CD8-positive, alpha-beta memory T cell (primary cell): ENCODE measurements around the gene TFDP1. TPM values are rescaled to one million over a fixed set of nuclear protein-coding genes. Genes with fewer than 3 reads are reported as not detected.

Experiments used
- CTCF ChIA-PET: fragments of 350-600 bp; sonication (Branson Sonifier 250); formaldehyde crosslinking; loops from one replicate; lab custom pipeline; 2021; ENCODE audit warnings: antibody characterized with exemption; lab: Charles Lee
- POLR2A ChIA-PET: fragments of 350-600 bp; sonication (Branson Sonifier 250); formaldehyde crosslinking; loops from one replicate; lab custom pipeline; 2021; ENCODE audit warnings: antibody characterized with exemption; lab: Charles Lee
- DNase-seq, 5 donors: peaks; one replicate each; pipeline versions ENCODE4 v3.0.0 to v3.0.0-alpha.2; 2020 to 2022; ENCODE audit warnings: mixed read lengths in 1 of 5
- H3K27ac ChIP-seq: one replicate; pipeline ENCODE4 v1.7.0; 2013; ENCODE audit warnings: low read depth, mild to moderate bottlenecking, low read length, moderate library complexity
- H3K27me3 ChIP-seq: 2 replicates; pipeline ENCODE4 v1.7.0; 2013; ENCODE audit warnings: low read length, mild to moderate bottlenecking; ENCODE audit not compliant: insufficient read depth, poor library complexity, severe bottlenecking
- H3K36me3 ChIP-seq: 2 replicates; pipeline ENCODE4 v1.7.0; 2013; ENCODE audit warnings: mild to moderate bottlenecking, low read length, moderate library complexity; ENCODE audit not compliant: insufficient read depth
- H3K4me1 ChIP-seq: 2 replicates; pipeline ENCODE4 v1.7.0; 2013; ENCODE audit warnings: mild to moderate bottlenecking, low read length, moderate library complexity; ENCODE audit not compliant: insufficient read depth
- H3K4me3 ChIP-seq: 2 replicates; pipeline ENCODE4 v1.7.0; 2013; ENCODE audit warnings: mild to moderate bottlenecking, low read length
- H3K9me3 ChIP-seq: 2 replicates; pipeline ENCODE4 v1.7.0; 2013; ENCODE audit warnings: mild to moderate bottlenecking, low read length
- H3K27ac Mint-ChIP-seq, 8 donors: one replicate each; pipeline ENCODE4 v1.8.0; 2020 to 2021; ENCODE audit warnings: mixed read lengths in 8 of 8, mild to moderate bottlenecking in 6 of 8, inconsistent platforms in 3 of 8, moderate library complexity in 3 of 8
- H3K27me3 Mint-ChIP-seq, 2 donors: one replicate each; pipeline ENCODE4 v1.8.0; 2020 to 2021; ENCODE audit warnings: mixed read lengths in 2 of 2, mild to moderate bottlenecking in 1 of 2, moderate library complexity in 1 of 2
- H3K36me3 Mint-ChIP-seq, 3 donors: one replicate each; pipeline ENCODE4 v1.8.0; 2020 to 2021; ENCODE audit warnings: mixed read lengths in 3 of 3, inconsistent platforms in 1 of 3, mild to moderate bottlenecking in 1 of 3
- H3K4me1 Mint-ChIP-seq, 3 donors: one replicate each; pipeline ENCODE4 v1.8.0; 2020 to 2021; ENCODE audit warnings: mixed read lengths in 3 of 3, inconsistent platforms in 1 of 3, mild to moderate bottlenecking in 1 of 3
- H3K4me3 Mint-ChIP-seq, 7 donors: one replicate each; pipeline ENCODE4 v1.8.0; 2020 to 2021; ENCODE audit warnings: mixed read lengths in 7 of 7, mild to moderate bottlenecking in 6 of 7, moderate library complexity in 4 of 7, inconsistent platforms in 2 of 7
- H3K9me3 Mint-ChIP-seq, 5 donors: one replicate each; pipeline ENCODE4 v1.8.0; 2020 to 2022; ENCODE audit warnings: mixed read lengths in 5 of 5, mild to moderate bottlenecking in 3 of 5, moderate library complexity in 2 of 5, inconsistent platforms in 1 of 5
- polyA plus RNA-seq: library from polyadenylated mRNA; unstranded; fragments of 300-500 nt; fragmentation: Illumina TruSeq; gene quantifications from one replicate; pipeline ENCODE4 v1.2.3, GENCODE V29; 2021
- total RNA-seq, 2 experiments: library from RNA; stranded (reverse); gene quantifications; one replicate each; pipeline ENCODE4 v1.2.3, GENCODE V29; 2021

TFDP1 gene
- total and polyA plus RNA-seq, 3 experiments from 2014 or later = 59.6 to 184 (median 176) TPM

DNA sequence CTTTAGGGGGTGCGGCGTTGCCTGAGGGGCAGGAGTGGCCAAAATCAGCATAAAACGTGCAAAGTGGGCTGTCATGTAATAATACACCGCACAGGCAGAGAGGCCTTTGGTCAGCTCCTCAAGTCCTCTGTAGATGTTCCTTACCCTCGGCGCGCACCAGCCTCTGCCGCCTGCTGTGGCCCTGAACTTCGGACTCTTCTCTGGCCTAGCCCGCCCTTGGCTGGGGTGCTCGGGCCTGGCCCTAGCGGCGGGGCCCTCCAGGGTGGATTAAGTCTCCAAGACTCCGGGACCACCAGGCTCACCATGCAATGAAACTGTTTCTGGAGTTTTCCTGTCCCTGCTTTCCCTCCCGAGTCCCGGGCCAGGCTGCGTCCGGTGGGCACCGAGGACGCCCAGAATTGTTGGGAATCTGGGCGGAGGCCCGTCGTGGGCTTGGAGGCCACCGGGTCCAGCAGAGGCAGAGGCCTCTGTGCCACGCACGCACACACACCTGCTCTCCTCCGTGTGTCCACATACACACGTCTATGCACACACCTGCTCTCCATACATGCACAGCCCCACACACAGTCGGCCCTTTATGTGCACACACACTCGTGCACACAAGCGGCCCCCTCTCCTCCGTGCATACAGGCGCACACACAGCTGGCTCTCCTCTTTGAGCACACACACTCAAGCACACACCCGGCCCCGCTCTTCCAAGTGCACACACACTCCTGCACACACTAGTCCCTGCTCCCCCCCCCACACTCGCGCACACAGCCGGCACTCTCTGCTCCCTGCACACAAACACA lies 1.5 kb upstream of the TFDP1 start:
- H3K9me3 Mint-ChIP-seq = peaks cover 0 to 3% (median 2%) of the 10 kb centered on the region in 5 donors
- peak overlapping the region in 1 of 8 donors; percentile 52 for H3K27ac Mint-ChIP-seq
- H3K36me3 Mint-ChIP-seq = peaks cover 0 to 6% (median 2%) of the 10 kb centered on the region in 3 donors
- H3K27ac ChIP-seq = no peak overlapping the region
- peak overlapping the region; percentile 54 to 89 (median 80) for H3K4me3 Mint-ChIP-seq
- peak in 1 of 5 donors; percentile 40 for DNase-seq
- H3K27me3 Mint-ChIP-seq = peaks cover 0 to 9% of the 10 kb centered on the region in 2 donors
- peaks cover 24 to 31% (median 26%) of the 10 kb centered on the region in 3 donors for H3K4me1 Mint-ChIP-seq
- CTCF ChIA-PET = no interaction called here
- no peaks in the 10 kb centered on the region for H3K9me3 ChIP-seq
- H3K4me3 ChIP-seq = no peak overlapping the region
- H3K36me3 ChIP-seq = no peaks in the 10 kb centered on the region
- no peaks in the 10 kb centered on the region for H3K27me3 ChIP-seq
- H3K4me1 ChIP-seq = peaks cover 24% of the 10 kb centered on the region
- POLR2A ChIA-PET = no interaction called here

DNA sequence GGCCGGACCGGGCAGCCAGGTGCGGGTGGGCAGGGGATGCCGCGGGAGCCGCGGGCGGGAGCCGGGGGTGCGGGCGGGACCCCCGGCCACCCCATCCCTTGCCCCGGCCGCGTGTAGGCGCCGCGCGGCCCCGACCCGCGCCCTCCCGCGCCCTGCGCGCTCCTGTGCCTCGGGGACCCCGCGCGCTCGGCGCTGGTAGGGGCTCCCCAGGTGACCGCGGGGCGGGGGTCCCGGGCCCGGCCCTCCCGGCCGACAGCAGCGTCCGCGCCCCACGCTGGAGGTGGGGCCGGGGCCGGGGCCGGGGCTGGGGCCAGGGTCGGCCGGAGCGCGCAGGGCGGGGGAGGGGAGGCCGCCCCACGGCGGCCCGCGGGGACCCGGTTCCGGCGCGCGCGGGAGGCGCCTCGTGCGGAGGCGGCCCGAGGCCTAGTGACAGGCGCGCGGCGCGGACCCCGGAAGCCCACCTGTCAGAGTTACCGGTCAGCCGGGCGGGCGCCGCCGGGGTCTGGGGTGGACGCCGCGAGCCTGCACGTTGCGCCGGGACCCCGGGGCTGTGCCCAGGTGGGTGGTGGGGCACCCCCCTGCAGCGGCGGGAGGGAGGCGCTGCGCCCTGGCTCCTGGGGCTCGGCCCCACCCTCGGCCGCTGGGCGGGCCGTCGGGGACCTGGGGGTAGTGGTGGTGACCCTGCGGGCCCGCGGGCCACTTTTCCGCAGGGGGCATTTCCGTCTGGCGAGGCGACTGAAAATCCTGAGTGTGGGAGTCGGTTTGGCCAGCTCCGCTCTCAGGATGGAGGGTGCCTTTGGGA lies 518 bp downstream of the TFDP1 start:
- Mint-ChIP-seq H3K27me3 (peaks cover 0 to 6% of the 10 kb centered on the region in 2 donors), H3K9me3 (no peaks in the 10 kb centered on the region), H3K27ac (peak overlapping the region in 4 of 8 donors; percentile 70 to 85 (median 78)), H3K36me3 (peaks cover 0 to 13% (median 8%) of the 10 kb centered on the region in 3 donors), H3K4me1 (peaks cover 33 to 41% (median 37%) of the 10 kb centered on the region in 3 donors), H3K4me3 (peak overlapping the region; percentile 79 to 94 (median 90))
- H3K36me3 ChIP-seq = no peaks in the 10 kb centered on the region
- peak overlapping the region; percentile 1 for H3K4me3 ChIP-seq
- no peaks in the 10 kb centered on the region for H3K27me3 ChIP-seq
- H3K27ac ChIP-seq = no peak overlapping the region
- no peaks in the 10 kb centered on the region for H3K9me3 ChIP-seq
- CTCF ChIA-PET = interaction anchor here (0.7 kb wide), 1 partner anchor 77 kb away, joined by 4 read pairs; no protein-coding TSS in a partner anchor
- POLR2A ChIA-PET = no interaction called here
- peaks cover 32% of the 10 kb centered on the region for H3K4me1 ChIP-seq
- DNase-seq = peak in 2 of 5 donors; percentile 11 to 41

- H3K9me3 ChIP-seq = no peaks in the 10 kb centered on the region
- peaks cover 0 to 6% of the 10 kb centered on the region in 2 donors for H3K27me3 Mint-ChIP-seq
- DNase-seq = peak in 1 of 5 donors; percentile 30
- peaks cover 0 to 15% (median 8%) of the 10 kb centered on the region in 3 donors for H3K36me3 Mint-ChIP-seq
- H3K4me1 Mint-ChIP-seq = peaks cover 33 to 41% (median 37%) of the 10 kb centered on the region in 3 donors
- H3K4me3 ChIP-seq = peak overlapping the region; percentile 1
- no peaks in the 10 kb centered on the region for H3K36me3 ChIP-seq
- no peaks in the 10 kb centered on the region for H3K9me3 Mint-ChIP-seq
- H3K27ac Mint-ChIP-seq = peak overlapping the region in 4 of 8 donors; percentile 70 to 85 (median 78)
- CTCF ChIA-PET = interaction anchor here (0.7 kb wide), 1 partner anchor 78 kb away, joined by 4 read pairs; no protein-coding TSS in a partner anchor
- no peaks in the 10 kb centered on the region for H3K27me3 ChIP-seq
- H3K4me3 Mint-ChIP-seq = peak overlapping the region; percentile 79 to 94 (median 90)
- H3K27ac ChIP-seq = no peak overlapping the region
- POLR2A ChIA-PET = no interaction called here
- peaks cover 32% of the 10 kb centered on the region for H3K4me1 ChIP-seq
These were observed 1.3 kb downstream of the TFDP1 start for GRCh38 chr13:113585896-113586295.

GRCh38 chr13:113586661-113587479 lies 2.3 kb downstream of the TFDP1 start:
- Mint-ChIP-seq H3K27me3 (peaks cover 0 to 6% of the 10 kb centered on the region in 2 donors), H3K9me3 (no peaks in the 10 kb centered on the region), H3K4me3 (peak overlapping the region; percentile 63 to 94 (median 90)), H3K27ac (peak overlapping the region in 5 of 8 donors; percentile 39 to 55 (median 48)), H3K36me3 (peaks cover 0 to 21% (median 10%) of the 10 kb centered on the region in 3 donors), H3K4me1 (peaks cover 37 to 46% (median 43%) of the 10 kb centered on the region in 3 donors)
- H3K9me3 ChIP-seq = no peaks in the 10 kb centered on the region
- ChIA-PET CTCF (no interaction called here), POLR2A (no interaction called here)
- H3K36me3 ChIP-seq = no peaks in the 10 kb centered on the region
- peaks cover 32% of the 10 kb centered on the region for H3K4me1 ChIP-seq
- DNase-seq = peak in 2 of 5 donors; percentile 14 to 42
- H3K27ac ChIP-seq = no peak overlapping the region
- H3K27me3 ChIP-seq = no peaks in the 10 kb centered on the region
- peak overlapping the region; percentile 22 for H3K4me3 ChIP-seq

- Histone ChIP-seq H3K27ac (no peak overlapping the region), H3K36me3 (no peaks in the 10 kb centered on the region), H3K4me1 (peaks cover 32% of the 10 kb centered on the region), H3K27me3 (no peaks in the 10 kb centered on the region), H3K4me3 (no peak overlapping the region), H3K9me3 (no peaks in the 10 kb centered on the region)
- peak overlapping the region in 2 of 7 donors; percentile 5 to 90 for H3K4me3 Mint-ChIP-seq
- H3K36me3 Mint-ChIP-seq = peaks cover 0 to 21% (median 10%) of the 10 kb centered on the region in 3 donors
- peak in 1 of 5 donors; percentile 4 for DNase-seq
- H3K27me3 Mint-ChIP-seq = no peaks in the 10 kb centered on the region
- peaks cover 37 to 50% (median 45%) of the 10 kb centered on the region in 3 donors for H3K4me1 Mint-ChIP-seq
- ChIA-PET CTCF (no interaction called here), POLR2A (no interaction called here)
- H3K9me3 Mint-ChIP-seq = no peaks in the 10 kb centered on the region
- H3K27ac Mint-ChIP-seq = peak overlapping the region in 5 of 8 donors; percentile 11 to 77 (median 59)
These were observed 4.0 kb downstream of the TFDP1 start for GRCh38 chr13:113588394-113589111.

GRCh38 chr13:113589251-113589960 lies 4.9 kb downstream of the TFDP1 start:
- Histone ChIP-seq H3K27me3 (no peaks in the 10 kb centered on the region), H3K27ac (no peak overlapping the region), H3K4me3 (no peak overlapping the region), H3K9me3 (no peaks in the 10 kb centered on the region), H3K36me3 (no peaks in the 10 kb centered on the region), H3K4me1 (peaks cover 32% of the 10 kb centered on the region)
- Mint-ChIP-seq H3K4me3 (no peak overlapping the region), H3K4me1 (peaks cover 37 to 46% (median 45%) of the 10 kb centered on the region in 3 donors), H3K27me3 (no peaks in the 10 kb centered on the region), H3K27ac (no peak overlapping the region), H3K36me3 (peaks cover 0 to 20% (median 10%) of the 10 kb centered on the region in 3 donors), H3K9me3 (no peaks in the 10 kb centered on the region)
- CTCF ChIA-PET = interaction anchor here (1.3 kb wide), 1 partner anchor 13 kb away, joined by 3 read pairs; no protein-coding TSS in a partner anchor
- POLR2A ChIA-PET = no interaction called here
- DNase-seq = peak in 1 of 5 donors; percentile 23
